ENCODE data around the gene PARK7. TPM values are rescaled to one million over a fixed set of nuclear protein-coding genes. Genes with fewer than 3 reads are reported as not detected.

PARK7 gene
- total RNA-seq, 3 donors from 2014 or later = 401 to 466 (median 411) TPM

GRCh38 chr1:8025061-8025670 lies 63.7 kb downstream of the PARK7 start:
- DNase-seq = no peak
- Mint-ChIP-seq H3K9me3 (no peaks in the 10 kb centered on the region), H3K36me3 (ENCODE audit: insufficient read depth) (no peaks in the 10 kb centered on the region), H3K27me3 (ENCODE audit: low read depth) (peaks cover 16% of the 10 kb centered on the region), H3K4me3 (peak overlapping the region; percentile 77), H3K4me1 (ENCODE audit: low read depth) (peaks cover 9% of the 10 kb centered on the region)
- ATAC-seq = no peak

- Mint-ChIP-seq H3K27me3 (ENCODE audit: low read depth) (peaks cover 16% of the 10 kb centered on the region), H3K4me3 (peak overlapping the region; percentile 77), H3K36me3 (ENCODE audit: insufficient read depth) (no peaks in the 10 kb centered on the region), H3K4me1 (ENCODE audit: low read depth) (peaks cover 9% of the 10 kb centered on the region), H3K9me3 (no peaks in the 10 kb centered on the region)
- DNase-seq = no peak
- ATAC-seq = peak; percentile 16 to 36
These were observed 64.2 kb downstream of the PARK7 start for GRCh38 chr1:8025671-8026144.

- ATAC-seq = peak; percentile 98
- H3K4me1 Mint-ChIP-seq (ENCODE audit: low read depth) = peaks cover 9% of the 10 kb centered on the region
- peak within 1 kb of the TSS; percentile 77 for H3K4me3 Mint-ChIP-seq
- H3K36me3 Mint-ChIP-seq (ENCODE audit: insufficient read depth) = no peaks in the 10 kb centered on the region
- peaks cover 14% of the 10 kb centered on the region for H3K27me3 Mint-ChIP-seq (ENCODE audit: low read depth)
- DNase-seq = peak; percentile 85
- H3K9me3 Mint-ChIP-seq = no peaks in the 10 kb centered on the region
These were observed 64.9 kb downstream of the PARK7 start, which contains the start of gene ERRFI1 for GRCh38 chr1:8026153-8026975. ERRFI1 (minus strand) TSS chr1:8026309; CDS start chr1:8015619, 10,690 bp downstream.

GRCh38 chr1:8026976-8027747 lies 65.7 kb downstream of the PARK7 start:
- no peak for DNase-seq
- H3K27me3 Mint-ChIP-seq (ENCODE audit: low read depth) = peaks cover 16% of the 10 kb centered on the region
- ATAC-seq = no peak
- H3K4me3 Mint-ChIP-seq = peak overlapping the region; percentile 64
- H3K36me3 Mint-ChIP-seq (ENCODE audit: insufficient read depth) = no peaks in the 10 kb centered on the region
- H3K9me3 Mint-ChIP-seq = no peaks in the 10 kb centered on the region
- peaks cover 9% of the 10 kb centered on the region for H3K4me1 Mint-ChIP-seq (ENCODE audit: low read depth)

DNA sequence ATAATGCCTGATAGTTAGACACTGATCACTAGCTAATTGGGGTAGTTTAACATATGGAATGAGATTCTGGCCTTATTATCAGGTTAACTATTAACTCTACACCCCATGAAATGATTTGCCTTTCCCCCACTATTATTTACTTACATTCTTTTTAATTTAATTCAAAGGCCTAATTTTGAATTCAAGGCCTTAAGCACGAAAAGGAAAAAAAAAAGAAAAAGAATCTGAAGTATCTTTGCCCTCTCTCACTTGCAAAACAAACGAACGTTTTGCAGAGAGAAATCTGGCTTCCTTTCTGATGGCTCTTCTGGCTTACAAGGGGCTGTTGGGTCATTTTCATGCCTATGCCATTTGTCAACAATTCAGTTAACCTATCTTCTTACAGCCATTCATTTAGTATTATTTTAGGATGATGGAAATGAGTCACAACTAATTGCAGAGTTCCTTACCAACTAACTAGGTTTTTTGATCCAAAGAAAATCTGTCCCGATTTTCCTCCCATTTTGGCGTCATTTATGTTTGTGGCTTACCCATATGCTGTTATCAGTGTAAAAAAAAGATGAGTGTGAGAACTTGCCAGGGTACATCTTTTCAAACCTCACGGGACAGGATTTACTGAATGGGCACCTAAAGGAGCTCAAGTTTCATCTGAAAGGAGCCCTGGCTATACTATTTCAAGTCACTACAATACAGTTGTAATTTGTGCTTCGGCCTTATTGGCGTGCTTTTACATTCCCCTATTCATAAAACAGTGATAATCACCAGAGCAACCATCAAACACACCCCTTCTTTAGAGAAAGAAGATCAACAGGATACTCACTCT lies 66.4 kb downstream of the PARK7 start:
- ATAC-seq = no peak
- Mint-ChIP-seq H3K36me3 (ENCODE audit: insufficient read depth) (no peaks in the 10 kb centered on the region), H3K9me3 (no peaks in the 10 kb centered on the region), H3K27me3 (ENCODE audit: low read depth) (peaks cover 13% of the 10 kb centered on the region), H3K4me3 (no peak overlapping the region), H3K4me1 (ENCODE audit: low read depth) (peaks cover 9% of the 10 kb centered on the region)
- DNase-seq = no peak

GRCh38 chr1:8028571-8028910 lies 67.0 kb downstream of the PARK7 start:
- ATAC-seq = no peak

GRCh38 chr1:8031176-8031785 lies 69.8 kb downstream of the PARK7 start:
- Mint-ChIP-seq H3K4me1 (ENCODE audit: low read depth) (peaks cover 4% of the 10 kb centered on the region), H3K27me3 (ENCODE audit: low read depth) (peaks cover 4% of the 10 kb centered on the region), H3K36me3 (ENCODE audit: insufficient read depth) (no peaks in the 10 kb centered on the region), H3K4me3 (no peak overlapping the region), H3K9me3 (no peaks in the 10 kb centered on the region)
- ATAC-seq (no peak), DNase-seq (peak; percentile 15)

More at GRCh38 chr1:8028571-8028910, 67.0 kb downstream of the PARK7 start:
- H3K4me1 Mint-ChIP-seq (ENCODE audit: low read depth) = peaks cover 9% of the 10 kb centered on the region
- no peaks in the 10 kb centered on the region for H3K9me3 Mint-ChIP-seq
- no peak overlapping the region for H3K4me3 Mint-ChIP-seq
- no peaks in the 10 kb centered on the region for H3K36me3 Mint-ChIP-seq (ENCODE audit: insufficient read depth)
- DNase-seq = no peak
- H3K27me3 Mint-ChIP-seq (ENCODE audit: low read depth) = peaks cover 15% of the 10 kb centered on the region

- no peak for ATAC-seq
- Mint-ChIP-seq H3K36me3 (ENCODE audit: insufficient read depth) (no peaks in the 10 kb centered on the region), H3K9me3 (no peaks in the 10 kb centered on the region), H3K27me3 (ENCODE audit: low read depth) (peaks cover 5% of the 10 kb centered on the region), H3K4me1 (ENCODE audit: low read depth) (no peaks in the 10 kb centered on the region), H3K4me3 (no peak overlapping the region)
- no peak for DNase-seq
These were observed 70.9 kb downstream of the PARK7 start for GRCh38 chr1:8032366-8032910.

DNA sequence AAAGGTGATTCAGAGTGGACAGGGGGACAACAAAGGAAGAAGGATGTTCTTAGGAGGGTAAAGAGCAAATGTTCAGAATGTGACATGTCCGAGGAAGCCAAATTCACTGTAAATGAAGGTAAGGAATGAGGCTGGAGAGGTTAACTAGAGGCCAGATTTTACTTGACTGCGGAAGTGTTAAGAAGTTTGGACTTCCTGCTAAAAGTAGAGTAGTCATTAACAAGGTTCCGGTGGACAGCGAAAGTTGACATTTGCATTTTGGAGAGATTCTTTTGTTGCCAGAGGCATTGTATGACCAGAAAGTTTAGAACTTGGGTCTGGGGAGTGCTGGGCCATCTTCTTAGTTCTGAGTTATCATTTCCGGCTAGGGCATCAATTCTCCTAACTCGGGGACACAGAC lies 71.8 kb downstream of the PARK7 start:
- Mint-ChIP-seq H3K27me3 (ENCODE audit: low read depth) (peaks cover 5% of the 10 kb centered on the region), H3K4me3 (no peak overlapping the region), H3K36me3 (ENCODE audit: insufficient read depth) (no peaks in the 10 kb centered on the region), H3K4me1 (ENCODE audit: low read depth) (no peaks in the 10 kb centered on the region), H3K9me3 (no peaks in the 10 kb centered on the region)
- no peak for ATAC-seq
- DNase-seq = no peak

Other genes with a start within 250 kb of the PARK7 start
- gene VAMP3, start 190.4 kb upstream of the PARK7 start, total RNA-seq = 10 to 100 TPM; 17.6 to 21.7 (median 20.2) TPM
- gene PER3, start 177.4 kb upstream of the PARK7 start, total RNA-seq = 1 to 10 TPM; 3.8 to 5.4 (median 4.3) TPM
- 1 to 10 TPM in 1 of 3 donors, not detected in 2; 1.4 TPM for gene UTS2, start 108.6 kb upstream of the PARK7 start, total RNA-seq
- gene TNFRSF9, start 20.9 kb upstream of the PARK7 start, total RNA-seq = 100 to 1,000 TPM; 103 to 119 (median 113) TPM
- gene ERRFI1, start 64.6 kb downstream of the PARK7 start, total RNA-seq = 1 to 10 TPM; 2.9 to 4.6 (median 3.3) TPM